HG03135 (cell line): ENCODE measurements around the gene PPP1R14B.

Experiments
- ATAC-seq: cut with Tn5 transposase; IDR thresholded peaks from one replicate; pipeline ENCODE4 v1.9.1; 2021; ENCODE audit warnings: mild to moderate bottlenecking, moderate library complexity; ENCODE audit not compliant: unreplicated experiment

The PPP1R14B gene

DNA sequence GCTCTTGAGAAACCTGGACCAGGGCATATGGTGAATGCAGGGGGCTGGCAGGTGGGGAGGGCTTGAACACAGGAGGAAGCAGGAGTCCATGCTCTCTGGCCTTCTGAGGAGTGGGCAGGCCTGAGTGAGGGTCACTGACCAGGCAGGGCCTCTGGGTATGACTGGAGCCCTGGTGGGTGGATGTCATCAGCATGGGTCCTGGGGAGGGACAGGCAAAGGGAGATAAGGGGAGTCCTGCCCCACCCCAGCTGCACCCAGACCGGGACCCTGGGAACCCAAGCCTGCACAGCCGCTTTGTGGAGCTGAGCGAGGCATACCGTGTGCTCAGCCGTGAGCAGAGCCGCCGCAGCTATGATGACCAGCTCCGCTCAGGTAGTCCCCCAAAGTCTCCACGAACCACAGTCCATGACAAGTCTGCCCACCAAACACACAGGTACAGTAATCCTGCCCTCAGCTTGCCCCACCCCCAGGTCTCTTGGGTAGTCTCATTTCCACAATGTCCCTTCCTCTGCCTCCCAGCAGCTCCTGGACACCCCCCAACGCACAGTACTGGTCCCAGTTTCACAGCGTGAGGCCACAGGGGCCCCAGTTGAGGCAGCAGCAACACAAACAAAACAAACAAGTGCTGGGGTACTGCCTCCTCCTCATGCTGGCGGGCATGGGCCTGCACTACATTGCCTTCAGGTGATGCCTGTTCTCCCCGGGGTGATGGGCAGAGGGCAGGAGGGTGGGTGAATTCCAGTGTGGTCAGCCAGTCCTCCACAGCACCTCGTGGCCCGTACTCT, 14.4 kb downstream of the PPP1R14B start:
- ATAC-seq = no peak

DNA sequence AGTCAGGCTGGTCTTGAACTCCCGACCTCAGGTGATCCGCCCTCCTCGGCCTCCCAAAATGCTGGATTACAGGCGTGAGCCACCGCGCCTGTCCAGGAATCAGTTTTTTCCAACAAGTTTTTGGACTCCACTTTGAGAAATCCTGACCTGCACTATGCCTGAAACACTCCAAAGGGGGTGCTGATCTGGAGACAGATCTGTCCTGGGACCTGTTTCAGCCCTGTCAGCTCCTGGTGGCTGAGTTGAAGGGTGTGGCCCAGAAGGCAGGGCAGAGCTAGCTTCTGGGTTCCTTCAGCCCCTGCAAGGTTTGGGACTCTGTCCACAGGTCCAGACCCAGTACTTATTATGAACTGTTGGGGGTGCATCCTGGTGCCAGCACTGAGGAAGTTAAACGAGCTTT, 15.2 kb downstream of the PPP1R14B start:
- no peak for ATAC-seq

DNA sequence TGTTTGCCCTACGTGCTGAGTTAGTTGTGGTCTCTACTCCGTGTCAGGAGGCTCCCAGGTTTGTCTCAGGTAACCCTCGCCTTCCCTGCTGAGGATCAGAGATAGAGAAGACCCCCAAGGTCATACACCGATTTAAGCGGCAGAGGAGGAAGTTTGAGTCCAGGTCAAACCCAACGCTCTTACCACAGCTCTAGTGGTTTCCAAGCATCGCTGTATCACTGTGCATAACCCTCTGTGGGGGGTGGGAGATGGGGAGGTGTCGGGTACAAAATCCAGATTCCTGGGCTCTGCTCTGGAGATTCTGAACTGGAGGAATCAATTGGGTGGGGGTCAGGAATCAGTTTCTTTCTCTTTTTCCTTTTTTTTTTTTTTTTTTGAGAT, 15.8 kb downstream of the PPP1R14B start:
- ATAC-seq = no peak

DNA sequence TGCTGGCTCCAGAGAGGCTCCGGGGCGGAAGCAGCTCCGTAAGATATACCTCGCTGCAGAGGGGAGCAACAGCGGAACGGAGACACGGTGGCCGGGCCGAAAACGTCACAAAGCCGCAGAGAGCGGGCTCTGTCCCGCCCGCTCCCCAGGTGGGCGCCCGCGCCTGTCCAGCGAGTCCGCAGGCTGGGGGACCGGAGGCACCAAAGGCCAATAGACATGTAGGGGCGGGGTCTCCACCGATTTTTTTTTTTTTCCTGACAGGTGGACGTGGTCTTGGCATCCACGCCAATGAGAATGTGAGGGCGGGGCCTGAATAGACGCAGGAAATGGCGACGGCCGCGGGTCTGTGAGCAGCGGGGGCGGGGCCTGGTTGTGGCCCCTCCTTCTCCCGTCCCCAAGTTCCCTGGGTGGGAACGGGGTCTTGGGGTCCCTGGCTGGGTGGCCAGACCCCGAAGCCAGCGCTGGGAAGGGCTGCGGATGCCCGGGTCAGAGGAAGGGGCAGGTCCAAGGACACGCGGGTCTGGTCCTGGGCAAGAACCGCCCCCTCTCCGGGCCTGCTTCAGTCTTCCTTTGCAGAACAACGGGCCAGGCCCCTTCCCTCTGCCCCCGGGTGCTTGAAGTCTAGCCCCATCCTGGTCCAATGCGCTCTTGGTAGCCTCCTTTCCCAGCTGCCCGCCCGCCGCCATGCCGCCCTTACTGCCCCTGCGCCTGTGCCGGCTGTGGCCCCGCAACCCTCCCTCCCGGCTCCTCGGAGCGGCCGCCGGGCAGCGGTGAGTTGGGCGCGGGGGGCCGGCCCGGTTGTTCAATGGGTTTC, 16.4 kb downstream of the PPP1R14B start, which contains the start of gene DNAJC4:
Gene DNAJC4, plus strand, starts transcription at position 378 of the 814 bp plus-strand sequence. Its CDS starts 307 bp downstream, at position 685.
- peak; percentile 42 for ATAC-seq

DNA sequence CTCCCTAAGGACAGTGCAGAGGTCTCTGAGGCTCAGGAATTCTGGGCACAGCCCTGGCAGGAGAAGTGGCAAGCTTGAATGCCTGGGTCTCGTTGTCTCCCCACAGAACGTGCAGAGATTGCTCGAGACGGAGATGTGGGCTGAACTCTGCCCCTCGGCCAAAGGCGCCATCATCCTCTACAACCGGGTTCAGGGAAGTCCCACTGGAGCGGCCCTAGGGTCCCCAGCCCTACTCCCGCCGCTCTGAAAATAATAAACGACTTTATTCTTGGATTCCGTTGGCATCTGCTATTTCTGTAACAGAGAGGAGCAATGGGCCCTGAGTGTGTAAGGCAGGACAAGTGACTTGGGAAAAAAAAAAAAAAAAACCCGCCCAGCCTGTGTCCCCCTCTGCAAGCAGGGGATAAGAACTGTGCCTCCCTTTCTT, 17.0 kb downstream of the PPP1R14B start:
- ATAC-seq = no peak

DNA sequence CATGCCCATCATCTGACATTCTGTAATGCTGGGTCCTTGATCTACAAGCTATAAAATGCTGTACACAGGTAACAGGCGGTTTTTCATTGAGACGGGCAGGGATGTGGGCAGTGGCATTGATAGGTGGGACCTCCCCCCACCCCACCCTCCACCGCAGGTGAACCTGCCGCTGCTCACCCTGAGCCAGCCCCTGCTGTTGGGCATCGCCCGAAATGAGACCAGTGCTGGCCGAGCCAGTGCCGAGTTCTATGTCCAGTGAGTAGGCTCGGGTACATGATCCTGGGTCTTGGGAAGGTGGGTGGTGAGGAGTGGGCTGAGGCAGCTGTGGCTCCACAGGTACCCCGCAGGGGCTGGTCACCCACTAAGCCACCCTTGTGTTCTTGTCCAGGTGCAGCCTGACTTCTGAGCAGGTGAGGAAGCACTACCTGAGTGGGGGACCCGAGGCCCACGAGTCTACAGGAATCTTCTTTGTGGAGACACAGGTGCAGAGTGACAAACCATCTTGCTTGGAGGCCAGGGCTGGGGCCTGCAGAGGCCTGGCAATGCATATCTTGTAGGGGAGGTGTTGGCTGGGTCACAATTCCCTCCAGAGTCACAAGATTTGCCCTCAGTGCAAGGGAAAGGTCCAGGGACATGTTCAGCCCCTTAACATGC, 17.5 kb downstream of the PPP1R14B start:
- ATAC-seq = no peak

DNA sequence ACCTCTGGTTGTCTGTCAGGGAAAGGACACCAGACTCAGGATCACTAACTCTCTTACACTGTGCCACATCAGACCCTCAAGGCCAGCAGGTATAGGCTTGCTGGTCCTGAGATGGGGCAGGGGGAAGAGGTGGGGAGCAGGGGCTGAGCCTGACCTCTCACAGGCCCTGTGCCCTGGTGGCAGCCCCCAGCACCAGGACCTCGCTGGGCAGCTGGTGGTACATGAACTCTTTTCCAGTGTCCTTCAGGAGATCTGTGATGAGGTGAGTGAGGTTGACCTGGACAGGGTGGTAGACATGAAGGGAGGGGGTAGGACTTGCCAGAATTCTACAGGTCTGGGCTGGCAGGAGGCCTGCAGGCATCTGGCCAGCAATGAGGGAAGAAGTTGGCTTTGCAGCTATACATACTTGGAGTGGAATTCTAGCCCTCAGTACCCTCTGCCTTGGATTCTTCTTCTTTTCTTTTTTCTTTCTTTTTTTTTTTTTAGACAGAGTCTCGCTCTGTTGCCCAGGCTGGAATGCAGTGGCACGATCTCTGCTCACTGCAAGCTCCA, 19.3 kb downstream of the PPP1R14B start:
- no peak for ATAC-seq

DNA sequence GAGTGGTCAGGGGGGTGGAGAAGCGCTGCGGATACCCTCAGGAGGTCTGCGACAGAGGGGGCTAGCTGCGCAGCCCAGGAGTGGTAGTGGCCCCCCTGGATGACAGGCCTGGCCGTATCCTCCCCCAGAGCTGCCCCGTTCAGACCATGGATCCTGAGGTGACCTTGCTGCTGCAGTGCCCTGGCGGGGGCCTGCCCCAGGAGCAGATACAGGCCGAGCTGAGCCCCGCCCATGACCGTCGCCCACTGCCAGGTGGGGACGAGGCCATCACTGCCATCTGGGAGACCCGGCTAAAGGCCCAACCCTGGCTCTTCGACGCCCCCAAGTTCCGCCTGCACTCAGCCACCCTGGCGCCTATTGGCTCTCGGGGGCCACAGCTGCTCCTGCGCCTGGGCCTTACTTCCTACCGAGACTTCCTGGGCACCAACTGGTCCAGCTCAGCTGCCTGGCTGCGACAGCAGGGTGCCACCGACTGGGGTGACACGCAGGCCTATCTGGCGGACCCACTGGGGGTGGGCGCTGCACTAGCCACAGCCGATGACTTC, 20.2 kb downstream of the PPP1R14B start:
- no peak for ATAC-seq

DNA sequence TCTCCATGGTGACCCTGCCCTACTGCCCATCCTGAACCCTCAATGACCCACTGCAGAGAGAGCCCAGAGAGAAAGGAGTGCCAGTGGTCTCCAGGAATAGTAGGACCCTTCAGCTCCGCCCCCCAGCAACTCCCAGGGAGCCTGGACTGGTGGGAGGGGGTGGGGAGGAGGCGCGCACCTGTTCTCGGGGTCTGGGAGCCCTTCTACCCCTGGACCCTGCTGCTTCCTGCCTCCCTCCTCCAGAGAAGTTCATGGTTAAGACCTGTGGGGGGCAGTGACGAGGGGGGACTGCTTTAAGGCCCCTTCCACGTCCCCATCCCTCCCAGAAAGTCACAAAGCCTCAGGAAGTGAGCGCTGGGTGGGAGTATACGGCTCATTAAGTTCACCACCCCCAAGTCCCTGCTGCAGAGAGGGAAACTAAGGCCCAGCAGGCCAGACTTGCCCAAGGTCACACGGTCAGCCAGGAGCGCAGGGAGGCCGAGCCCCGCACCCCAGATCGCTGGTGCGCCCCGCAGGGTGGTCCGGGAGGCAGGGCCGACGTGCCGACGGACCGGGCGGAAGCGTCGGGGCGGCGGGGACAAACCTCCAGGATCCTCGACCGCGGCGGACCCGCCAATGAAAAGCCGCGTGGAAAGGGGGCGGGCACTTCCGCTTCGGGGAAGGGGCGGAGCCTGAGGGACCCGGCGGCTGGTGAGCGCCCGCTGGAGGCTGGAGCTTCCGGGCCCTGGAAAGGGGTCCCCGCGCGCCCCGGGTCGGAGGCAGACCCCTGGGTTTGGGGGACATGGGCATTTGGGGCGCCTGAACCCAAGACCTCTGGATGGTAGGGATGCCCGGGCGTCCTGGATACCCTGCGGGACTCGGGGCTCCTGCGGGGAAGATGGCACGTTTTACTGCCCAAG, 20.9 kb downstream of the PPP1R14B start, which contains the start of the genes NUDT22 and TRPT1:
Gene NUDT22, plus strand, starts transcription at position 667 of the 899 bp plus-strand sequence. CDS start 379 bp downstream, outside the sequence.
Gene TRPT1, minus strand, starts transcription at position 579 of the 899 bp plus-strand sequence. Its CDS starts 326 bp downstream, at position 253.
- ATAC-seq = peak; percentile 44

DNA sequence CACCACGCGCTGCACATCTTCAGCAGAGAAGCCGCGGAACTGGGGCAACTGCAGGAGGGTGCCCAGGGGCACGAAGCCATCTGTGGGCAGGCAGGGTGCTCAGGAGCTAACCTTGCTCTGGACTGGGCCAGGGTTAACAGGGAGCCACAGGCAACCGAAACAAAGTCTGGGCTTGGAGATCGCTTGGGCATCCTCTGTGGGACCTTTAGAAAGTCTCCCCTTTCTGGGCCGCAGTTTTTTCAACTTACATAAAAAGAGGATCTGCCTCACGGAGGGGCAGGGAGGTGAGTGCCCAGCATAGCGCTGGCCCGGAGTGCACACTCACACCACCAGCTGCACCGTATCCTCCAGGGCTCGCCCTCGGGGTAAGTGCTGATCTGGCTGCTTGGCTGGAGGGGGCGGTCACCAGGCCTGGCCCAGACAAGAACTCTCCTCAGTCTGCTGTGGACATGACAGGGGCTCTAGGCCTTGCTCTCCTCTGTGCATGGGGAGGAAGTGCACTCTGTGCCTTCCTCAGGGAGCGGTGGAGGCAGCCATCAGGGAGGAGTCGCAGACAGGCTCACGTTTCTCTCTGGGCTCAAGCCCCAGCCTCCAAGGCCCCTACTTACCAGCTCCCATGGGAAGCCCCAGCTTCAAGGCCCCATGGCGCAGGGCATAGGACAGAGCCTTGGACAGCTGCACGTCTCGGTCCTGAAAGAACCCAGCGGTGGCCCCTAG, 21.7 kb downstream of the PPP1R14B start:
- ATAC-seq = no peak

DNA sequence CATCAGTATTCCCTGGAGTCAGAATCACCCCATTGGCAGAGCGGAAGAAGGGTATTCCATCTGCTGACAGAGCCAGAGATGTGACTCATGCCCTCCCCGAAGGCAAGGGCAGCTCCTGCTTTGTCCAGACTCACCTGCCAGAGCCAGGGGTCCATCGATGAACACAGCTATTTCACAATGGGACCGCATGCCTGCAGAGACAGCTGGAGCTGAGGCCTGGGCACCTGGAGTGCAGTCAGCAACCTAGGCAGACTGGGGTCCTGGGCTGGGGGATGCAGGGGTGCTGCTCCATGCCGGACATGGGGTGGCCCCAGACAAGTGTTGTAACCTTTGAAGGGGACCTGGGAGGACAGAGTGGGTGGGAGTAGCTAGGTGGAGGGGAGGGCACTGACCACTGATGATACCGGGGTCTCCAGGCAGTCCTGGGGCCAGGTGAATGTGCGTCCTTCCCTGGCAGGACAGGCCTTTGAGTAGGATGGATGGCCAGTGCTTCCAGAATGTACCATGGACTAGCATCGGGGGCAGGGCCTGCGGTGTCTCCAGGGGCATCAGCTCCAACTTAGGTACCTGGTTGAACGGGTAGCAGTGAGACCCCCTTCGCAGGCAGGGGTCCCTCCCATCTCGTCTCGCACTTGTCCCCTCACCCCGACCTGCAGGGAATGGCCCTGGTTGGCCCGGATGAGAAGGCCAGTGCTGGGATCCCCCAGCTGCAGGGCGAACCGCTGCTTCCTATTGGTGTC, 22.4 kb downstream of the PPP1R14B start:
- ATAC-seq = no peak

DNA sequence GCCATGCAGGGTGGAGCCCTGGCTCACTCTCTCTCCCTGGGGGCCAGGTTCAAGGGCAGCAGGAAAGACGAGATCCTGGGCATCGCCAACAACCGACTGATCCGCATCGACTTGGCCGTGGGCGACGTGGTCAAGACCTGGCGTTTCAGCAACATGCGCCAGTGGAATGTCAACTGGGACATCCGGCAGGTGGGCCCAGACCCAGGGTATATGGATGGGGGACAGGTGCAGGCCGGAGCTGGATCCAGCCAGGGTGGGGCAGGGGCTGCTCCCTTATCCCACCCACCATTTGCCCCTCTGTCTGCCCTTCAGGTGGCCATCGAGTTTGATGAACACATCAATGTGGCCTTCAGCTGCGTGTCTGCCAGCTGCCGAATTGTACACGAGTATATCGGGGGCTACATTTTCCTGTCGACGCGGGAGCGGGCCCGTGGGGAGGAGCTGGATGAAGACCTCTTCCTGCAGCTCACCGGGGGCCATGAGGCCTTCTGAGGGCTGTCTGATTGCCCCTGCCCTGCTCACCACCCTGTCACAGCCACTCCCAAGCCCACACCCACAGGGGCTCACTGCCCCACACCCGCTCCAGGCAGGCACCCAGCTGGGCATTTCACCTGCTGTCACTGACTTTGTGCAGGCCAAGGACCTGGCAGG, 23.6 kb downstream of the PPP1R14B start:
- ATAC-seq = no peak

DNA sequence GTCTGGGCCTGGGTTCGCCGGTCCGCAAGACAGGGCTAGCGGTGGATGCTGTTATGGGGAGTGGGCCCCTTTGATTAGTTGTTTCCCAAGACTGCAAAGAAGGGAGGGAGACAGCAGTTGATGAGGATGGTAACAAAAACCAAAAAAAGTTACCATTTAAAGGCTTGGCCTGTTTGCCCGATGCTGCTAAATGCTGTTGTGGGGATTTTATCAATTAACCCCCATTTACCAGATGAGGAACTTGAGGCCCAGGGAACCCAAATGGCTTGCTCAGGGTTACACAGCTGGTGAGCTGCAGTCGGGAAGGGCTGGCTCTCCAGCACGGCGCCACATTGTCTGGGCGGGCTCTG, 24.1 kb downstream of the PPP1R14B start:
- no peak for ATAC-seq

DNA sequence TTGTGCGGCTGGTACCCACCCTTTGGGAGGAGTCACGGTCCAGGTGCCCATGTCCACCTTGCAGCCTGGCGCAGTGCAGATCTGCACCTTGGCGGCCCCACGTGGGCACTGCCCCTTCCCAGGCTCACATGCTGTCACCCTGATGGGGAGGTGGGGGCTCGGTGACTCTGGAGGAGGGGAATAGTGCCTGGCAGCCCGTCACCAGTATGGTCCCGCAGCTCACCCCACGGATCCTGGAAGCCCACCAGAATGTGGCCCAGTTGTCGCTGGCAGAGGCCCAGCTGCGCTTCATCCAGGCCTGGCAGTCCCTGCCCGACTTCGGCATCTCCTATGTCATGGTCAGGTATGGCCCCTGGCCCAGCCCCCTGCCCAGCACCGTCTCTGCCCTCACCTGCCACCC, 25.9 kb downstream of the PPP1R14B start:
- ATAC-seq = no peak

DNA sequence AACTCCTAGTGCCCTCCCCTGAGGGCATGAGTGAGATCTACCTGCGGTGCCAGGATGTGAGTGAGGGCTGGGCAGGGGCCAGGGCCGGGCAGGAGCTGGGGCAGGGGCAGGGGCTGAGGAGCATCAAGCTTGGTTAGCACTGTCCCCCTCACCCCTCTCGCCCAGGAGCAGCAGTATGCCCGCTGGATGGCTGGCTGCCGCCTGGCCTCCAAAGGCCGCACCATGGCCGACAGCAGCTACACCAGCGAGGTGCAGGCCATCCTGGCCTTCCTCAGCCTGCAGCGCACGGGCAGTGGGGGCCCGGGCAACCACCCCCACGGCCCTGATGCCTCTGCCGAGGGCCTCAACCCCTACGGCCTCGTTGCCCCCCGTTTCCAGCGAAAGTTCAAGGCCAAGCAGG, 26.5 kb downstream of the PPP1R14B start:
- no peak for ATAC-seq

DNA sequence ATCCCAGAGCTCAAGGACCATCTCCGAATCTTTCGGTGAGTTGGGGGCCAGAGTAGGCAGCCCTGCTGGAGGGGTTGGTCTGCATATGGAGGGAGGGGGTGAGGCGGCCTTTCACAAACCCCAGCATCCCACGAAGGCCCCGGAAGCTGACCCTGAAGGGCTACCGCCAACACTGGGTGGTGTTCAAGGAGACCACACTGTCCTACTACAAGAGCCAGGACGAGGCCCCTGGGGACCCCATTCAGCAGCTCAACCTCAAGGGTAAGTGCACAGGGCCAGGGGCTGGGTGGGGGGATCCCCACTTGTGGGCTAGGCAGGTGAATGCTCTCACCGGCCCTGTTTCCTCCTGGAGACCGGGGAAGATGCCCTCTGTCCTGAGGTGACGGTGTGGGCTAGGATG, 27.0 kb downstream of the PPP1R14B start:
- ATAC-seq = no peak

DNA sequence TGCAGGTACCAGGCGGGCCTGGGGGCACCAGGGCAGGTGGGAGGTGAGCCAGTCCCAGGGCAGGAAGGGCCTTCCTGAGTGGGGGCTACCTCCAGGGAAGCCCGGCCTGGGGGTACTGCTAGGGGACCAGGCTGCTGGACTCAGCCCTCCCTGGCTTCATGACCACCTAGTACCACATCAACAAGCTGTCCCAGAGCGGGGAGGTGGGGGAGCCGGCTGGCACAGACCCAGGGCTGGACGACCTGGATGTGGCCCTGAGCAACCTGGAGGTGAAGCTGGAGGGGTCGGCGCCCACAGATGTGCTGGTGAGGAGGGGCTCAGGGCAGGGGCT, 27.4 kb downstream of the PPP1R14B start:
- ATAC-seq = no peak
